Muscle of leg (tissue), 16 donors: ENCODE results near the gene RPL10L. TPM values are rescaled to one million over a fixed set of nuclear protein-coding genes. Genes with fewer than 3 reads are reported as not detected.

Experiments used
- DNase-seq: peaks from one replicate; pipeline ENCODE4 v3.0.0; 2013
- H3K27ac ChIP-seq: one replicate; pipeline ENCODE4 v1.5.1; 2013; ENCODE audit warnings: mild to moderate bottlenecking, low read length, control low read depth
- H3K27me3 ChIP-seq: one replicate; pipeline ENCODE4 v1.6.1; 2013; ENCODE audit warnings: low read length; ENCODE audit not compliant: control insufficient read depth, insufficient read depth
- H3K36me3 ChIP-seq: one replicate; pipeline ENCODE4 v1.6.1; 2013; ENCODE audit warnings: low read length; ENCODE audit not compliant: control insufficient read depth, insufficient read depth
- H3K4me1 ChIP-seq: one replicate; pipeline ENCODE4 v1.6.1; 2013; ENCODE audit warnings: low read length; ENCODE audit not compliant: control insufficient read depth, insufficient read depth
- H3K4me3 ChIP-seq: one replicate; pipeline ENCODE4 v1.5.1; 2013; ENCODE audit warnings: low read length, control low read depth
- H3K9me3 ChIP-seq: replicated peaks from 2 replicates; pipeline ENCODE4 v1.6.1; 2013; ENCODE audit warnings: low read depth, low read length; ENCODE audit not compliant: control insufficient read depth
- WGBS: methylation state at CpG from one replicate; pipeline ENCODE4 v1.1.5; 2013; ENCODE audit warnings: missing lambda C conversion rate; ENCODE audit not compliant: insufficient coverage; 5-methylcytosine and 5-hydroxymethylcytosine counted together
- long read RNA-seq, 11 donors: transcript quantifications; one replicate each; lab custom pipeline, GENCODE V29; 2026
- polyA plus RNA-seq, 8 donors: library from polyadenylated mRNA; unstranded; fragments of 120-200 nt; gene quantifications; one replicate each; pipeline versions ENCODE4 v1.2.1 to v1.2.3, GENCODE V29; 2013; ENCODE audit warnings: inconsistent platforms in 1 of 8, low replicate concordance in 1 of 8; ENCODE audit not compliant: insufficient read length in 8 of 8, insufficient read depth in 1 of 8
- total RNA-seq: library from RNA; stranded (reverse); fragments of 120-200 nt; gene quantifications from one replicate; pipeline ENCODE4 v1.2.4, GENCODE V29; 2013

RPL10L gene
- total RNA-seq = not detected
- polyA plus RNA-seq = under 1 TPM in 5 of 8 donors, not detected in 3; 0.15 to 0.92 (median 0.35) TPM
- long read RNA-seq, donor 1 = 0 reads
- long read RNA-seq, donor 2 = 0 reads
- long read RNA-seq, donor 3 = 0 reads
- long read RNA-seq, donor 4 = 0 reads
- long read RNA-seq, donor 5 = 0 reads
- long read RNA-seq, donor 6 = 0 reads
- long read RNA-seq, donor 7 = 0 reads
- long read RNA-seq, donor 8 = 0 reads
- long read RNA-seq, donor 9 = 0 reads
- long read RNA-seq, donor 10 = 0 reads
- long read RNA-seq, donor 11 = 0 reads

DNA sequence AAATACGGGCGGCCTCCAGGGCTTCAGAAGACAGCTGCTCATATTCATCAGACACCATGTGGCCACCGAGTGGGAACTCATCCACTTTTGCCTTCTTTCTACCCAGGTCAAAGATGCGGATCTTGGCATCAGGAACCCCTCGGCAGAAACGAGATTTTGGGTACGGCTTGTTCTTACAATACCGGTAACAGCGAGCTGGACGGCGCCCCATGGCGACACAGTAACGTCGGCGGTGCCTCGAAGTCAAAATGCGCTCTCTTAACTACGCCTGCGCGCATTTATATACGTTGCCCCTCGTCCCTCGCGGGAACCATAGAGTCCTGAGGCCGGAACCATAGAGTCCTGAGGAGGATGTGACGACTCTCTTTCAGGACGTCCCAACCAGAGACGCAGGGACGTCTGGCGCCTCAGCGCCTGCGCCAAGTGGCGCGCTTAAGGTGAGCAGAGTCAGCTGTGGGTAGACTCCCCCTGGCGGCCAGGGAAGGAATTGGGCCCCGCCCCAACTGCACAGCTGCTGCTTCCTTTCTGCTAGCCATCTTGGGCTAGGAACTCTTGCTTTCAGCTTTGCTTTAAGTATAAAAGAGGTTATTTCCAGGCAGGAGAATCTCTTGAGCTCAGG, at the start of gene RPL10L:
TSS of gene RPL10L (minus strand) at position 256 of the 619 bp plus-strand sequence. CDS start at position 211, 45 bp downstream.
- no peak for DNase-seq
- H3K36me3 ChIP-seq = no peaks in the 10 kb centered on the region
- H3K9me3 ChIP-seq = no peaks in the 10 kb centered on the region
- H3K27me3 ChIP-seq = no peaks in the 10 kb centered on the region
- H3K4me1 ChIP-seq = no peaks in the 10 kb centered on the region
- no peak within 1 kb of the TSS for H3K4me3 ChIP-seq
- no peak within 1 kb of the TSS for H3K27ac ChIP-seq
- WGBS = 92% methylated on average over 36 of the region's 36 CpGs

DNA sequence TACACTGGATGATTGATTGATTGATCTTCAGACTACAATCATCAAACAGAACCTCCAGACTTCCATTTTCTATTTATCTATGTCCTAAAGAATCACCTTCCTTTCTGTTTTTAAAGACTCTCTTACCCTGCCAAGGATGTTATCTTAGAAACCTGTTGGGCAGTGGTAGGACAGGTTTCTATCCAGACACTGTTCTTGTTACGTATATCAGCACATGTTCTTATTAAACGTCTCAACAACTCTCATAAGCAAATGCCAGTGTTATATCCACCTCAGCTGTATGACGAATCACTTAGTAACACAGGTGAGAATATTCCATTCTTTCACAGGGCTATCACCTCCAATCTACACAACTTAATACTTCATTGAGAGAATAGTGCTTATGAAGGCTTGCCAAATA, 40.2 kb upstream of the RPL10L start:
- no peaks in the 10 kb centered on the region for H3K4me1 ChIP-seq
- no peak overlapping the region for H3K27ac ChIP-seq
- DNase-seq = no peak
- no CpG with 5 or more reads among the region's 3 CpGs for WGBS
- no peaks in the 10 kb centered on the region for H3K36me3 ChIP-seq
- H3K9me3 ChIP-seq = no peaks in the 10 kb centered on the region
- H3K4me3 ChIP-seq = no peak overlapping the region
- no peaks in the 10 kb centered on the region for H3K27me3 ChIP-seq

- H3K9me3 ChIP-seq = no peaks in the 10 kb centered on the region
- DNase-seq = peak; percentile 11
Observed at GRCh38 chr14:46686652-46687051, 35.1 kb upstream of the RPL10L start.

DNA sequence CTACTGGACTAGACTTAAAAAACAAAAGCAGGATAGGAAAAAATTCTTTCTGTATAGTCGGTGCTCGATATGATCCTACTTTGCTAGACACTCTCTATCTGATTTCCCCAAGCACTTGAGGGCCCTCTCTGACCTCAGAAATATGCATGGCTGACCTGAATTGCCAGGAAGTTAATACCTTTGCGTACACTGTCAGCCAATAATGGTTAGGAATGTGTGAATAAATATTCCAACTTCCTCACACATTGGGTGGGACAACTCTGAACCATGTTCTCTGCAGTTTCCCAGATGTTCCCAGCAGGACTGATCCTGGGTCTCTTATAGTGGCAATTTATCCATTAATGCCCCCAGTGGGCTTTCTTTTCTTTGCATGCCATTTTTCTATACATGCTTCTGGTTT, 20.5 kb upstream of the RPL10L start:
- Histone ChIP-seq H3K4me3 (no peak overlapping the region), H3K36me3 (no peaks in the 10 kb centered on the region), H3K27me3 (no peaks in the 10 kb centered on the region), H3K4me1 (no peaks in the 10 kb centered on the region), H3K27ac (no peak overlapping the region), H3K9me3 (no peaks in the 10 kb centered on the region)
- no peak for DNase-seq
- no CpG with 5 or more reads among the region's 3 CpGs for WGBS

More at GRCh38 chr14:46686652-46687051, 35.1 kb upstream of the RPL10L start:
- no CpG with 5 or more reads among the region's 4 CpGs for WGBS
- Histone ChIP-seq H3K27ac (no peak overlapping the region), H3K4me1 (no peaks in the 10 kb centered on the region), H3K27me3 (no peaks in the 10 kb centered on the region), H3K36me3 (no peaks in the 10 kb centered on the region), H3K4me3 (no peak overlapping the region)

- no peaks in the 10 kb centered on the region for H3K36me3 ChIP-seq
- no peak for DNase-seq
- no peak overlapping the region for H3K4me3 ChIP-seq
- H3K27ac ChIP-seq = no peak overlapping the region
- H3K4me1 ChIP-seq = no peaks in the 10 kb centered on the region
- no peaks in the 10 kb centered on the region for H3K9me3 ChIP-seq
- WGBS = 61% methylated on average over 2 of the region's 4 CpGs
- H3K27me3 ChIP-seq = no peaks in the 10 kb centered on the region
Observed at GRCh38 chr14:46663382-46663781, 11.8 kb upstream of the RPL10L start.

- Histone ChIP-seq H3K4me3 (no peak overlapping the region), H3K27me3 (no peaks in the 10 kb centered on the region), H3K36me3 (no peaks in the 10 kb centered on the region), H3K27ac (no peak overlapping the region), H3K4me1 (no peaks in the 10 kb centered on the region), H3K9me3 (no peaks in the 10 kb centered on the region)
- WGBS = no CpG with 5 or more reads among the region's 1 CpG
- DNase-seq = no peak
Observed at GRCh38 chr14:46661728-46662127, 10.1 kb upstream of the RPL10L start.

DNA sequence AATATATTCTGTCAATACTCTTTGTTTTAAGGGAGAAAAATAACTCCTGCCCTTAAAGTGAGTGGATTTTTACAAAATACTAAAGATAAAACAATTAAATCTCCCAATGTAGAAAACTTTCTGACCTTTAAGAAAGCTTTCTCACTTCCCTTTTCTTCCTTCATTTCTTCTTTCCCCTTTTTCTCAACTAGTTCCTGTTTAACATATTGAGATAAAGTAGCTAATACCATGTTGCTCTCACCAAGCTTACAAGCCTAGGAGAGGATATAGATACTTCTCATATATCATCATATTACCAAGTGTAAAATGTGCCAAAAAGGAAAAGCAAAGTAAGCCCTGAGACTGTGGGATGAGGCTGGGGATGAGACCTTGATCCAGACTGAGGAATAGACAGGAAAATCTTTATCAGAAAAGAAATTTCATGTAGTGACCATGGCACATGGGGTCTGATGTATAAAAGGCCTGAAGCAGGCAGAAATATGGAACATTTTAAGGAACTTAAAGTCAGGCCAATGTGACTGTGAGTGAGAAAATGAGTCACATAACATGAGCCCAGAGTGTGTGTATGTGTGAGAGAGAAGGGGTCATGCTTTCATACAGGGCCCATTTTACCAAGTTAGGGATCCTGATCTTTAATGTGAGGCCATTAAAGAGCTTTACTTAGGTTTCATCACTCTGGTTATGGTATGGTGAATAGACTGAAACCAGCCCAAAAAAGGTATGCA, 1.6 kb upstream of the RPL10L start:
- H3K27ac ChIP-seq = no peak overlapping the region
- H3K4me1 ChIP-seq = no peaks in the 10 kb centered on the region
- no peaks in the 10 kb centered on the region for H3K9me3 ChIP-seq
- H3K27me3 ChIP-seq = no peaks in the 10 kb centered on the region
- no peak for DNase-seq
- H3K4me3 ChIP-seq = no peak overlapping the region
- no peaks in the 10 kb centered on the region for H3K36me3 ChIP-seq

DNA sequence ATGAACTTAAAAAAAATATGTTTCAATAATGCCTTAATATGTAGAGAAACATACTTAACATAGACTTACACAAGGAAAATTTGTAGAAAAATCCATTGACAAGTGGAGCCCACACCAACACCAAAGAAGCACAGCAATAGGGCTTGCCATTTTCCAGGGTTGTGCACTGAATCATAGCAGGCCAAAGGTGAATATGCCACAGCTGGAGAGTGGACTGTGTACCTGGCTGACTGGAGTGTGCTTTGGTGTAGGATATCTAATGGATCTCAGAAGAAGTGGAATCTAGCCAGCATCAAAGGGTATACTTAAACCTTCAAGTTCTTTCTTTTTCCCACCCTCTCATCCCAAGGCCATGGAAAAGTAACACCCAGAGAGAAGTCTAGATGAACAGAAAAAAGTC, 4.8 kb downstream of the RPL10L start:
- H3K4me3 ChIP-seq = no peak overlapping the region
- no peaks in the 10 kb centered on the region for H3K4me1 ChIP-seq
- H3K36me3 ChIP-seq = no peaks in the 10 kb centered on the region
- H3K27ac ChIP-seq = no peak overlapping the region
- DNase-seq = no peak
- H3K9me3 ChIP-seq = no peaks in the 10 kb centered on the region
- no peaks in the 10 kb centered on the region for H3K27me3 ChIP-seq

GRCh38 chr14:46626876-46627275, 24.7 kb downstream of the RPL10L start:
- no peaks in the 10 kb centered on the region for H3K27me3 ChIP-seq
- H3K4me3 ChIP-seq = no peak overlapping the region
- no peak overlapping the region for H3K27ac ChIP-seq
- 60% methylated on average over 2 of the region's 3 CpGs for WGBS
- DNase-seq = no peak
- H3K36me3 ChIP-seq = no peaks in the 10 kb centered on the region
- H3K4me1 ChIP-seq = no peaks in the 10 kb centered on the region
- H3K9me3 ChIP-seq = no peaks in the 10 kb centered on the region
